NCI-H2081 (cell line): ENCODE measurements around the gene SAMD14.

Experiments
- DNase-seq, 2 experiments: peaks; one replicate each; lab custom pipeline; 2025; lab: John Stamatoyannopoulos, UW

SAMD14 gene

DNA sequence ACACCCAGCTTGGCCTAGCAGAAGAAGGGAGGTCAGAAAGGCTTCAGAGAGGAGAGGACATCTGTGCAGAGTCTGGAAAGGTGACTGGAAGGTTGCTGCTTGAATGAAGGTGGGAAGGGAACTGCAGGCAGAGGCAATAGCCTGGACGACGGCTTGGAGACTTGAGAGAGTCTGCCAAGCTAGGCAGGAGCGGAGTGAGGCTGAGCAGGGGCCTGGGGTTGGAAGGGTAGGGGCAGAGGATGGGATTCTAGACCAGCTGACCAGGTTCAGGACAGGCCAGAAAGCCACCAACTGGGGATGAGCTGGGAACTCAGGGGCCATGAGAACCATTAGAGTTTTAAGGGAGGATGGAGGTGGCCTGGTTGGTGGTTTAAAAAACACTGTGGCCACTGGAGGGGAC, 35.5 kb upstream of the SAMD14 start:
- no peak for DNase-seq

DNA sequence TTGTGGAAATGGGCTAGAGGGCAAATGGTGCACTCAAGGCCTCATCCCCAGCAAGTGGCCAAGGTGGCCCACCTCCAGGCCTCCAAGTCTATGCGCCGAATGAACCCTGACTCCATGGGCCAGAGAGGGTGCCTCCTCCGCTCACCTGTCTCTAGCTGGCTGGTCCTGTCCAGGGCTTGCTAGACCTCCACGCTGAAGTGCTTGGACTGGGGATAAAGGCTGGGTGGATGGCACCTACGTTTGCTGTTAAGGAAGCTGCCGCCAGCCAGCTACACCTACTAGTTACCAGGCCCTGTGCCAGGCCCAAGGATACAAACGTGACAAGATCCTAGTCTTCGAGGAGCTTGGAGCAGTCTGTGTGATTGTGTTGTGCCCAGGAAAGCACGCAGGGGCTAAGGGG, 35.1 kb upstream of the SAMD14 start:
- DNase-seq = no peak

DNA sequence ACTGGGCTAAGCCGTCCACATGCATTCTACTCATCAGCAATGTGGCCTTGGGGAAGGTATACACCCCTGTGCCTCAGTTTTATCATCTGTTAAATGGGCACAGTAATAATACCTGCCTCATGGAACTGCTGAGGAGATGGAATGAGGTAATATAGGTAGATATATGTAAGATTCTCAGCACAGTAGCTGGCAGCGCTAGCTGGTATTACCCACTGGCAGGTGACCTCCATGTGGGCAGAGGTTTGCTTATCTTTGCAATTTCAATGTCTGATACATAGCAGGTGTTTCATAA, 34.7 kb upstream of the SAMD14 start:
- no peak for DNase-seq

DNA sequence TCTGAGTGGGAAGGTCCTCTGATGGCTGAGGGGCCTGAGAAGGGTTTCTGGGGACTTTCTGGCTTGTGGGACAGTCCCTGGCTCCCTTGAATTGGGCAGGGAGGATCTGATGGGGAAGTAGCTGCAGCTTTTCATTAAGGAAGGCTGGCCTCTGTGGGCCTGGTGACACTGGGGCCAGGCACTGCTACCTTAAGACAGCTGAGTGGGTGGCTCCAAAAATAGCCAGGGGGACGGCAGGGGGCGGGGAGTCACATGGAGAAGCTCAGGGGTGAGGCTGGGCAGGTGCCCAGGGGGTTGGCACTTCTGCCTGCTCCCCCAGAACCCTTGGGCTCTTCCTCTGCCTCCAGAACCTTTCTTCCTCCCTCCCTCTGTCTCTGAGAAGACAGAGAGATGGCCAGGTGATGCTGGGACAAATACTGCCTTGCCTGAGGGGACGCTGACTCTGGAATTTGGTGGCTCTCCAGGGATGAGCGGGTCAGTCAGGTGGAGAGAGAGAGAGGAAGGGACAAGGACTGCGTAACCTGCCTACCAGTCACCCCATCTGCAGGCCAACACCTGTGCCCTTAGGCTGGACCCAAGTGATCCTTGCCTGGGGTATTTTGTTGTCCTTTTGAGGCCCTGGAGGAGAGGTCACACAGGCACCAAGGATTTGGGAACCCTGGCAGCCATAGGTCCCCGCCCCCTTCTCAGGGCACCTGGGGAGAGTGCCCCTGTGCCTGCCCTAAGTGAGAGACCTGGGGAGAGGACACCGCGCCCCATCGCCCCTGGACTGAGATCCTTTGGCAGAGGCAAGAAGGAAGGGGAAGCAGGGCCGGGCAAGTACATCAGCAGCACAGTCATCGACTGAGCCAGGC, 34.1 kb upstream of the SAMD14 start:
- no peak for DNase-seq

DNA sequence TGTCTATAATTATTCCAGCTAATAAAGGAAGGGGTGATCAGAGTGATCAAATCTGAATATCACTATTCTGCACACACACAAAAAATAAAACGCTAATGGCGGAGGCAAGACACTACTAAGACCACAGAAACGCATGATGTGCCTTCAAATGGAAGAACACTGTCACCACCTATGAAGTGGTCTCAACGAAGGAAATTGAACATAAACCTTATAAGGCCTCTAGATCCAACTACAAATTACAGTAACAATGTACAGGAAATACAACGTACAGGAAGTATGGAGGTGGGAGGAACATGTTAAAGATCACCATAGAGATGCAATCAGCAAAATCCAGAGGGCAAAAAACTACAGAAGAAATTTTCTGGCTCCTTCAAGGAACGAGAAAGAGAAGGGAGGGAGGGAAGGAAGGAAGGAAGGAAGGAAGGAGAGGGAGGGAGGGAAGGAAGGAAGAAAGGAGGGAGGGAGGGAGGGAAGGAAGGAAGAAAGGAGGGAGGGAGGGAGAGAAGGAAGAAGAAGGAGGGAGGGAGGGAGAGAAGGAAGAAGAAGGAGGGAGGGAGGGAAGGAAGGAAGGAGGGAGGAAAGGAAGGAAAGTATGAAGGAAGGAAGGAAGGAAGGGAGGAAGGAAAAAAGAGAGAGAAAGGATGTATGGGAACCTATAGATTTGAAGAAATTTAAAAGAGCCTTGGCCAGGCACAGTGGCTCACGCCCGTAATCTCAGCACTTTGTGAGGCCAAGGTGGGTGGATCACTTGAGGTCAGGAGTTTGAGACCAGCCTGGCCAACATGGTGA, 32.7 kb upstream of the SAMD14 start:
- DNase-seq = no peak

DNA sequence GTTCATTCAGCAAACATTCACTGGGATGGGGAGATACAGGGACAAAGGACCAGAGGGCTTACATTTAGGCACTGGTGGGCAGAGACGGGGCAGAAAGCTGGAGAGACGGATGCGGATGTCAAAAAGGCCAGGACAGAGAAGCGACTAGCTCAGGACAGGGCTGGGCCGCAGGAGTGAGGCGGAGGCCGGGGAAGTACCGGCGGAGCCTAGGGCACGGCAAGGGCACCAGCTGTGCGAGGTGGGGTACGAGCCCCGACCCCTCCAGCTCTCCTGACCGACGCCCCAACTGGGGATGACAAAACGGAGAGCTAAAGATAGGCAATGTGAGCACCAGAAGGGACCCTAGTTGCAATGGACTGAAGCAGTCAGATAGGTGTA, 31.9 kb upstream of the SAMD14 start:
- no peak for DNase-seq

DNA sequence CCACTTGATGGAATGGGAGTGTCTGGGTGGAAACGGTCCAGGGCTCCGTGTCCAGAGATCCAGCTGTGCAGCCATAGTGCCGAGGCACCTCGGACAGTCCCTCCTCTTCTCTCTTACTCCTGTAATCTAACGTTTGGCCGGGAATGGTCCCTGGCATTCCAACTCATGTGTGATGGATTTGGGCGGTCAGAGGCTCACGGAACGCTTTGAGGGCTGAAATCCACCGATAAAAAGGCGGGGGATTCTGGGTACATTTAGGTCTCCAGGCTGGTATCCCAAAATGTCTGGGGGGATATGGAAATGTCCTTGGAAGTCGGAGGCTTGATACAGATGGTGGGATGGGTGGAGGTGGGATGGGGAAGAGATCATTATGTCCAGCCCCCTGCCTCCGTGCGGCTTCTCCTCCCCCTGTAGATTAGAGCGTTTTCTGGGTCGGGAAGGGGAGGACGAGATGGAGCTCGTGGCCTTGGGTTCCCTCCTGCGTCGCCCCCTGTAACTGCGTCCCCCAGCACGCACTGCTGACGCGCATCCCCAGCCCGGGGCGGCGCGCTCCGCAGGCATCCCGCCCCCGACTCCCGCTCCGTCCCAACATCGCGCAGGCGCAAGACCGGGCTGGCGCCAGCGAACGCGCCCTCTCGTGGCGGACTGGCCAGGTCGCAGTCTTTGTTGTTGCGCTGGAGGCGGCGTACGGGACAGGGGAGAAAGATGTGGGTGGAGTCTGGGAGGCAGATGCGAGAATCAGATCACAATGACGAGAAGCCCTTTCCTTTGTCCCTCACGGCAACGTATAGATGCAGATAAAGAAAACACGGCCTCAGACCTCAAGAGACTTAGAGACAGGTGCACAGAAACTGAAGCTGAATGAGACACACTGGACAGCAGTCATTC, 31.3 kb upstream of the SAMD14 start:
- DNase-seq = peak; percentile 93 to 94

DNA sequence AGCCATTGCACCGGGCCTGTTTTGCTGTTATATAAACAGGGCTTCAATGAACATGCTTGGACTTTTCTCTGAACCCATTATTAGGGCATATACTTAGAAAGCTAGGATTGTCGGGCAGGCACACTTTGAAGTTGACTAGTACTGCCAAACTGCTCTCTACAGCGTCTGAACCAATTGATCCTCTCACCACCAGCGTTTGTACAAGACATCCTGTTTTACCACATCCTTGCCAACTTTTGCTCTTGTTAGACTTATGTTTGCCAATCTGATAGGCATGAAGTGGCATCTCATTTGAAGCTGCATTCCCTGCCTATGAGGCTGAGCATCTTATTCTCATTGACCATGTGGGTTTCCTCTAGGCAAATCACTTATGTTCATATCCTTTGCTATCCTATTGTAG, 27.9 kb upstream of the SAMD14 start:
- no peak for DNase-seq

DNA sequence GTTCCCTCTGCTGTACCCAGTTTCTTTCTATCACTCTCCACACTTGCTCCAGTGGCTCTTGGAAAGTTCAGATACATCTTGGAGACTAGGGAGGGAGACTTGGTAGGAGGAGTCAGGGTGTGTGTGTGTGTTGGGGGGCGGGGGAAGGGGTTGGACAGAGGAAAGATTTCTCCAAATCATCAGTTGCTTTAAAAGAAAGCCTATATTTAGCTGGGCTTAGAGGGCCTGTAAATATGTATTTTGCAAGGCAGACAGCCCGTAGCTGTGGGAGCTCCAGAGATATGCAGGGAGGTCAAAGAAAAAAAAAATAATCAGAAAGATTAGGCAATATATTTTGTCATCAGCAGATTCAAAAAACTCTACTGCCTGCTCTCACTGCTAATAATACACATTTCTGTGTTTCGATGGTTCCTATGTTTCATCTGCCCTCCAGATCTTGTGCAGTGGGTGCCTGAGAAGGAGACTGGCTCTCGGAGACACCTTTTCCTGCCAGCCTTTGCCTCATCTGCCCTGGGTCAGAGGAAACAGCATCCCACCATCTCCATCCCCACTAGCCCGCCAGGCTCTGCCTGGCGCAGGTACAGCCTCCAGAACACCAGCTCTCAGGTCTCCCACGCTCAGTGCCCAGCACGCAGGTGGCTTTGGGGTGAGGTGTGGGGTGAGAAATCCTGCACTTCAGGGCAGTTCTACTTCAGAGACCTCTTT, 25.3 kb upstream of the SAMD14 start:
- DNase-seq = no peak

DNA sequence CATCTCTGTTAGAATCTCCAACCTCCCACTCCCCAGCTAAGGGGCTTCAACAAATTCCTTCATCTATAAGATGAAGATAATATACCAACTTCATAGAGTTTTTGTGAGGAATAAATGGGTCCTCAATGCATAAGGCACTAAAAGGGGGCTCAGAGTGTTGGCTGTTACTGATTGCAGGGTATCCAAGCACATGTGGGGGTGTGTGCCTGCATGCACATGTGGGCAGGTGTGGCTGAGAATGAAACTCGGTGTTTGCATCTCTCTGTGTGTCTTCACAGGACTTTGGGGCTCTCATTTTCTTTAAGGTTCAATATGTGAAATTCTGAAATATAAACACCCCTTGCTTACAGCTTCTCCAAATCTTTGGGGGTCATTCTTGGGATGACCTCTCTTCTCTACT, 24.6 kb upstream of the SAMD14 start:
- no peak for DNase-seq

DNA sequence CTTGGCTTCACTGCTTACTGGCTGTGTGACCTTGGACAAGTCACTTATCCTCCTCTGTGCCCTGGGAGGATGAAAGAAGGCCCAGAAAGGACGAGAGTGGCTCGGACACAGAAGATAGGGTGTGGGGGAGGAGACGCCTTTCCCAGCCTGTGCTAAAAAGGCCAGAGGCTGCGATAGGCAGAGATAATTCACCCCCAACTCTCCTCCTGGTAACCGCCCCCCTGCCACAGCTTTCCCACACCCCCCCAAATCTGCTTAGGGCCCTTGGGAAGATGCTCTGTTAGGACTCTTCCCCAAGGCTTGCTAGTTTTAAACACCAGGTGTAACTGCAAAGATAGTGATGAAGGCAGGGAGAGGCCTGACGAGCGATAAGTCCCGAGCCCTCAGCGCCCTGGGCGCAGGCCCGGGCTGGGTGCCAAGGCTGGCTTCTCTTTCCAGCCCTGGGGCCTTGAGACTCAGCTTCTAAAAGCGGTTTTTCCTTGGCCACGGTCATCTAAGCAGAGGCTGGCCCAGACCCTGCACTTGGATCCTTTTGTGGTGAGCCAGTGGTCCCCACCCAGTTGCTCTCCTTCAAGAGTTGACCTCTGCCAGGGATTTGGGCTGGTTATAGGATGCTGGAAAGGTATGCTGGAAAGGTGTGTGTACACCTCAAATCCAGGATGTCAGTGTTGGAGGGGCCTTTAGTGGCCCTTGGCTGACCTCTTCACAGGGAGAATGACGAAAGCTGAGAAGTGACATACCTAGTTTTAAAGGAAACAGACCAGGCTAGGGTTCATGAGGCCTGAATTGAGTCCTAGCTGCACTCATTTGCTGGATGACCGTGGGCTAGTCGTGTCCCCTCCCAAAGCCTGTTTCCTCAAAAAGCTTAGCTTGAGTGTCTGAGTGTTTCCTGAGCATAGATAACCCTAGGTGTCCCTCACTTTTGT, 24.0 kb upstream of the SAMD14 start:
- DNase-seq = no peak

DNA sequence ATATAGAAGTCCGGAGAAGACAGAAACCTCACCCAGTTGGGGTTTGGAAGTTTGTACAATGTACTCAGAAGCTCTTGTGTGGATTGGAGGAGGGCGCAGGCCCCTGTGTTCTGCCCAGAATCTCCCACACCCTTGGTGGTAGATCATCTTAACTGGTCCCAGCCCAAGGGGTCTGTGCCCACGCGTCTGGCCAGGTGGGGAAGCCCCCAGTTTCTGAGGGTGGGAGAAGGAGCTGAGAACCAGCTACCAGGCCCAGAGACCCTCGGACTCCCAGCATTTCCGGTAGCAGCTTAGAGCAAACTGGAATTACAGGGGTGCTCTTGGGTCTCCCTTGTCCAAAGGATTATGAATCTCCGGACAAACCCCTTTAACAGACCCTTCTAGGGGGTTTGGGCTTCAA, 22.8 kb upstream of the SAMD14 start:
- DNase-seq = no peak

DNA sequence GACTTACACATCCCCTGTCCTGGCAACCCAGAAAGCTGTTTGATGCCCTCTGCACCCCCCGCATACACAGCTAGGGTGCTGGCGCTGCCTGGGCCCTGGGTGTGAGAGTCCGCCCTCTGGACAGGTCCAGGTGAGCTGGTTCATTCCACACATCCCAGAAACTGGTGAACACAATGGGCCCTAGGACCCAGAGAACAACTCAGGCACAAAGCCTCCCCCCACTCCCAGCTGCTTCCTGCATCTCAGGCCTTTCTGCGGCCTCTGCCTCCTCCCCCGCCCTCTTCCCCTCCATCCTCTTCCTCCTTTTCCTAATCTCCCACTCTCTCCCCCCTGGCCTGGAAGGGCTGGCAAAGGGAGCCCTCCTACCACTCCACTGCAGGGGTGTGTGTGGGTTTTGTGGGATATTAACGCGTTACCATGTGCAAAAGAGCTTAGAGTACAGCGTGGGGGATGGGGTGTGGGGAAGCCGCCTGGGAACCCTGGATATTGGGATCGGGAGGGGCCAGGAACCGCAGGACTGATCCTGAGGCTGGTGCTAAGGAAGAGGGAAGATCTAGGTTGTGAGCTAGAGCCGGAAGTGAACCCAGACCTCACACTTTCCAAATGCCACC, 22.1 kb upstream of the SAMD14 start:
- DNase-seq = peak; percentile 75 to 92

DNA sequence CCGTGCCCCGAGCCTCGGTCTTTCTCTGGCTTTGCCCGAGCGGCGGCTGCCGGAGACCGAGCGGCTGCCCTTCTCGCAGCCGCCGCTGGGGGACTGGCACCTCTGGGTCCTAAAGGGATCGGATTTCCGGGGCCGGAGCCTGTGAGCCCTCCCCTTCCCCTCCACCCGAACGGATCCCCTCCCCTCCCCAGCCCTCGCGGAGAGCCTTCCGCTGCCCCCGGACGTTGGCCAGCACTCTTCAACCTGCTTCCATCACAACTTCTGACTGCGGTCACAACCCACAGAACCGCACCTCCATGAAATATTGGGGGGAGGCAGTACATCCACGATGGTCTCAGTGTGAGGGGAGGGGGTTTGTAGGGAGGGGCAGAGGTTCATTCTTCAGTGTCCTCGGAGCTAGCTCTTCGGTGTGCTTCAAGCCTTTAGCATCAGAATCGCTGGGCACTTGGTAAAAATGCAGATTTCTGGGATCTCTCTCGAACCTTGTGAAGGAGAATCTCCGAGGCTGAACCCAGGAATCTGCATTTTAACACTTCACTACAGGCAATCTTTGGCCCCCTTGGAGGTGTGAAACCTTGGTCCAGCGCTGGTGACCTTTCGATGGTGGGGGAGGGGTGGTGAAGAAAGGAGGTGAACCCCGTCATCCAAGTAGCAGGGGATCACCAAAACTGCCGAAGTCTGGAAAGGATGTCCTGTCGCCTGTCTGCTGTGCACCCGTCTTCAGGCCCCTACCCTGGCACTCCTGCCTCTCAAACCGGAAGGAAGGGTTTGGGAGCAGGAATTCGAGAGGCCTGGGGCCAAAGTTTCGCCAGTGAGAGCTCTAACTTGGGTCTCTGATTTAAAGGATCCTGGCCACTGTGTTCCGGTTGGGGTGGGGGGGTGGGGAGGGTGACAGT, 21.3 kb upstream of the SAMD14 start:
- DNase-seq = peak; percentile 94

DNA sequence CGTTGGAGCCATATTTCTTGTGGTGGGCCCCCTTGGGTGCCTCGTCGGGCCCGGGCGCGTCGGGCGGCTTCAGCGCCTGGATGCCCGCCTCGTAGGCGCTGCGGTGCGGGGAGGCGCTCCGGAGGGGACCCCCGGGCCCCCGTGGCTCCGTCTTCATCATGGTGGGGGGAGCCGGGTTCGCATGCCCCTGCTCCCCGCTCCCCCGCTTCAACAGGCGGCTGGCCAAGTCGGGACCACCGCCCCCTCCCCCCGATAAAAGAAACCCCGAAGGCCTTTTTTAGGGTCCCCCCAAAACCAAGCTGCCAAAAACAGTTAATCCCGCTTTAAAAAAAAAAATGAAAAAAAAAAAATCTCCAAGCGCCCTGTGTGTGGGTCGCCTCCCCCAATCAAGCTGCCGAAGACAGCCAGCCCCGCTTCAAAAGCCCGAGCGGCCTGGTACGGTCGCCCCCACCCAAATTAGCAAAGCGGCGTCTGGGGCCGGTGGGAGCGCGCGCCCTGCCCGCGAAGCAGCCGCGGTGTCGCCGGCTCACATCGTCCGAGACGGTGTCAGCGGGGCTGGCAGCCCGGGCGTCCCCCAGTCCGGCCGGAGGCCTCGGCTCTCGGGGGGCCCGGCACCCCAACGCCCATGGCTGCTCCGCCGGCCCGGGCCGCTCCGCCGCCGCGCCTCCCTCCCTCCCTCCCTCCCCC, 20.5 kb upstream of the SAMD14 start, which contains the start of gene PPP1R9B:
Gene PPP1R9B (minus strand): TSS at position 324 of the 687 bp plus-strand sequence. CDS start 164 bp downstream, at position 160.
- no peak for DNase-seq

DNA sequence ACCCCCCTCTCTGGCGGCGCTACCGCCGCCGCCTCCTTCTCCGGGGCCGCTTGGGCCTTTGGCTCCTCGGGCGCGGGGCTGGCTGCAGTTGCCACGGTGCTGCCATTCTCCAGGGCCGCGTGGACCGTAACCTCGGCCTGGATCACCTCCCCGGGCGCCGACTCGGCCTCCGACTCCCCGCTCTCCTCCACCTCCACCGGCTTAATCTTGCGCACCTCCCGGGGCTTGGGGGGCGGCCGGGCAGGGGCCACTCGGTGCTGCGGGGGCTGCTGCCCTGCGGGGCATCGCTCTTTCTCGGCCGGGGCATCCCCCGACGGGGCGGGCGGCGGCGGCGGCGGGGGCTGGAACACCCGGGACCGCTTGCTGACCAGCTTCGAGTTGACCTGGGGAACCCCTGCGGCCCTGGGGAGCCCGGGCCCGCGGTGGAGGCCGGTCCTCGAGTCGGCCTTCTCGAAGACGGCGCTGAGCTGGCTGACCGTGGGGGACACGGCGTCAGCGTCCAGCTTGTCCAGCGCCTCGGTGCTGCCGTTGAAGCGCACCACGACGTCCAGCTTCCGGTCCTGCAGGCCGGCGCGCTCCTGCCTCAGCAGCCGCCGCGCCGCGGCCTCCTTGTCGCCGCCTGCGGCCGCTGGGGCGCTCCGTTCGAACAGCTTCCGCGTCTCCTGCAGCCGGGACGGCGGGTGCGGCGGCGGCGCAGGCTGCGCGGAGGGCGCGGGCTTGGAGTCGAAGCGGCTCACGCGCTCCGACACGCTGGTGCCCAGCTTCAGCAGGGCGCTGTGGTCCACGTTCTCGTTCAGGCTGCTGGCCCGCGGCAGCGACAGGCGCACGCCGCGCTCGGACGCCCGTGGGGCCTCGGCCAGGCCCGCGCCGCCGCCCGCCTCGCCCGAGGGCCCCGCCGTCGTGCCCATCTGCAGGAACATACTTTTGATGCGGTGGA, 19.7 kb upstream of the SAMD14 start:
- peak; percentile 37 to 59 for DNase-seq

DNA sequence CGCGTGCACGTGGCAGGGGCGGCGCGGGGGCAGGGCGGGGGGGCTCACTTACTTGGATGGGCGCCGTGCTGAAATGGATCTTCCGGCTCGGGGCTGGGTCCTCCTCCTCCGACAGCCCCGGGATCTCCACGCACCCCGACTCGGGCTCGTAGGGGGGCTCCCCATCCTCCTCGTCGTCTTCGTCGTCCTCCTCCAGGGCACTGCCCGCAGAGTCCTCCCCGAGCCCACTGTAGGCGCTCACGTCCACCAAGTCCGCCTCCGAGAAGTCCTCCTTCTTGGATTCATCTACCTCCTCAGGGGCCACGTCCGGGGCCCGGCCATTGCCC, 19.1 kb upstream of the SAMD14 start:
- no peak for DNase-seq
